HL-60 (cell line): ENCODE data around the gene KRT15.
A peak's percentile ranks its signal among the peaks of the same experiment; 100 is the strongest.

Experiments used
- DNase-seq, 2 experiments: peaks; one replicate each; pipeline ENCODE4 v3.0.0-alpha.2; 2010 to 2020; ENCODE audit warnings: low read depth in 1 of 2, low spot score in 1 of 2
- H3K27ac ChIP-seq: fragments of 250-450 bp; sonication (Bioruptor Pico); replicated peaks from 2 replicates; pipeline ENCODE4 v1.5.1; 2020; ENCODE audit warnings: mild to moderate bottlenecking, moderate library complexity
- H3K27me3 ChIP-seq: fragments of 250-450 bp; sonication (Bioruptor Pico); 2 replicates; pipeline ENCODE4 v1.5.1; 2021; ENCODE audit warnings: mild to moderate bottlenecking, moderate library complexity; ENCODE audit not compliant: insufficient read depth, poor library complexity, severe bottlenecking
- H3K4me3 ChIP-seq: replicated peaks from 2 replicates; pipeline ENCODE4 v1.5.1; 2011; ENCODE audit warnings: mild to moderate bottlenecking, control low read depth, low read length; ENCODE audit not compliant: insufficient read depth
- CTCF ChIP-seq: IDR thresholded peaks from one replicate; pipeline ENCODE4 v1.5.1; 2011; ENCODE audit warnings: low read length, control low read depth, inconsistent platforms; ENCODE audit not compliant: insufficient read depth
- GABPA ChIP-seq: IDR thresholded peaks from 2 replicates; pipeline ENCODE4 v1.6.1; 2012; ENCODE audit warnings: low read depth
- POLR2AphosphoS5 ChIP-seq: IDR thresholded peaks from 2 replicates; pipeline ENCODE4 v1.6.1; 2012; ENCODE audit warnings: low read depth
- REST ChIP-seq: IDR thresholded peaks from 2 replicates; pipeline ENCODE4 v1.6.1; 2012; ENCODE audit warnings: low read depth; ENCODE audit not compliant: insufficient replicate concordance
- SPI1 ChIP-seq: IDR thresholded peaks from 2 replicates; pipeline ENCODE4 v1.6.1; 2012; ENCODE audit warnings: low read depth, mild to moderate bottlenecking, borderline replicate concordance
- long read RNA-seq: library from polyadenylated mRNA; unstranded; transcript quantifications from one replicate; pipeline ENCODE4 v2.0.0, GENCODE V29; 2020

Gene KRT15
- long read RNA-seq: 0 reads

GRCh38 chr17:41518789-41519449 lies at the start of gene KRT15:
Gene KRT15, minus strand, starts transcription at chr17:41518890. Its CDS starts 63 bp downstream, at chr17:41518827.
- no peaks in the 10 kb centered on the region for H3K27me3 ChIP-seq
- H3K27ac ChIP-seq: no peak within 1 kb of the TSS
- TF ChIP-seq SPI1 (no peak), CTCF (no peak), GABPA (no peak), POLR2AphosphoS5 (no peak), REST (no peak)
- no peak within 1 kb of the TSS for H3K4me3 ChIP-seq
- no peak for DNase-seq

- H3K27me3 ChIP-seq: no peaks in the 10 kb centered on the region
- no peak overlapping the region for H3K4me3 ChIP-seq
- TF ChIP-seq REST (no peak), SPI1 (peak; percentile 83), POLR2AphosphoS5 (no peak)
- H3K27ac ChIP-seq: no peak overlapping the region
- peak; percentile 31 to 41 for DNase-seq
Measured at GRCh38 chr17:41567317-41567716, 48.6 kb upstream of the KRT15 start.

GRCh38 chr17:41565338-41565737 lies 46.6 kb upstream of the KRT15 start:
- no peaks in the 10 kb centered on the region for H3K27me3 ChIP-seq
- no peak overlapping the region for H3K4me3 ChIP-seq
- no peak overlapping the region for H3K27ac ChIP-seq
- DNase-seq: no peak
- TF ChIP-seq GABPA: no peak
- TF ChIP-seq SPI1: no peak
- TF ChIP-seq POLR2AphosphoS5: no peak
- no peak for TF ChIP-seq REST

GRCh38 chr17:41563607-41564170 lies 45.0 kb upstream of the KRT15 start:
- DNase-seq: no peak
- TF ChIP-seq GABPA: no peak
- TF ChIP-seq REST: no peak
- TF ChIP-seq SPI1: no peak
- TF ChIP-seq CTCF: no peak
- Histone ChIP-seq H3K4me3 (no peak overlapping the region), H3K27ac (no peak overlapping the region), H3K27me3 (no peaks in the 10 kb centered on the region)
